Measurements from ENCODE around the gene ZNF74. TPM values are rescaled to one million over a fixed set of nuclear protein-coding genes. Genes with fewer than 3 reads are reported as not detected.

The ZNF74 gene
- total RNA-seq, 1 donor from 2014 or later = 28.8 TPM

DNA sequence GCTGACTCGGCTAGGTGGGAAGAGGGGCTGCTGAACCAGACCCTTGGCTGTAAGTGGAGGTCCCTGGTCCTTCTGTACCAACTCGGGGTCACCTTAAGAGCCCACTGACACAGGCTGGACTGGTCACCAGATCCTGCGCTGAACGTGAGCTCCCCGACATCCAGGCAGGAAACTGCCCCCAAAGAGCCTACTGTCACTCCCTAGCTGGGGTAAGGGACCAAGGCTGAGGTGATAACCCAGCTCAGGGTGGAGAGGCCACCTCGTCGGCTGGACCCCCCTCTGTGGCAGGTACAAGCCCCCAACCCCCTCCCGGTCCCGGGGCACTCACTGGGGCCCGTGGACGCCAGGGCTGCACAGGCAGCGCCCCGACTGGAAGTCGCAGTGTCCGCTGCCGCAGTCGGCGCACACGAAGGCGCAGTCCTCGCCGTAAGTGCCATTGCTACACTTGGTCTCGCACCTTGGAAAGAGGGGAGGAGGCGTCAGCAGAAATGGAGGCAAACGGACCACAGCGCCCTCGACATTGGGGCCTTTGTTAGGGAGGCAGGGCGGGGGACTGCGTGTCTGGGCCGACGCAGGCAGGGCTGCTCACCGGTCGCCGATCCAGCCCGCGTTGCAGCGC is 36.3 kb downstream of the ZNF74 start:
- no peak overlapping the region for H3K4me3 Mint-ChIP-seq (ENCODE audit: unreplicated experiment)
- no peak for TF ChIP-seq CTCF (IDR thresholded peaks at IDR 0.05; ENCODE audit: unreplicated experiment)
- no peak overlapping the region for H3K27ac Mint-ChIP-seq (ENCODE audit: unreplicated experiment)
- peaks cover 39% of the 10 kb centered on the region for H3K27me3 Mint-ChIP-seq (ENCODE audit: unreplicated experiment)
- DNase-seq (ENCODE audit: low spot score) = no peak
- peaks cover 12% of the 10 kb centered on the region for H3K36me3 Mint-ChIP-seq (ENCODE audit: low read depth, unreplicated experiment)
- no peaks in the 10 kb centered on the region for H3K4me1 Mint-ChIP-seq (ENCODE audit: unreplicated experiment)
- no peaks in the 10 kb centered on the region for H3K9me3 Mint-ChIP-seq (ENCODE audit: unreplicated experiment)

DNA sequence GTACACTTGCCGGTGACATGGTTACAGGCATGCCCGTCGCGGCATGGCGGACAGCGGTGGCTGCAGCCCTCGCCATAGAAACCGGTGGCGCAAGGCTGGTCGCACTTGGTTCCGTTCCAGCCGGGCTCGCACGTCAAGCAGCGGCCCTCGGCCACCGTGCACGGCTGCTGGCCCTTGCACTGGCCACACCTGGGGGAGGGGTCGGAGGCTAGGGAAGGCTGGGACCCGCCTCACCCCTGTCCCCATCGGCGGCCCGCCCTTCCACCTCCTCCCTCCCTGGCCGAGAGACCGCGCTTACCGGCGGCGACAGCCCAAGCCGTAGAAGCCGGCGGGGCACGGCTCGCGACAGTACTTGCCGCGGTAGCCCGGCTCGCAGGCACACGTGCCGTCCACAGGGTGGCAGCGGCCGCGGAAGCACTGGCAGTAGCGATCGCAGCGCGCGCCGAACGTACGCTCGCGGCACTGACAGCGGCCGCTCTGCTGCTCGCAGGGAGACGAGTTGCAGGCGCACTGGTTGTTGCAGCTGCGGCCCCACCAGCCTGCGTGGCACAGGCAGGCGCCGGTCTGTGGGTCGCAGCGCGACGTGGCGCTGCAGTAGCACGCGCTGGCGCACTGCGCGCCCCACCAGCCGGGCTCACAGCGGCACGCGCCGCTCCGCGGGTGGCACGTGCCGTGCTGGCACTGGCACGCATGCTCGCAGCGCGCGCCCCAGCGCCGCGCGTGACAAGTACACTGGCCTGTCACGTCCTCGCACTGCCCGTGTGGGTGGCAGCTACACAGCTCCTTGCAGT is 37.0 kb downstream of the ZNF74 start:
- Mint-ChIP-seq H3K4me3 (ENCODE audit: unreplicated experiment) (no peak overlapping the region), H3K27ac (ENCODE audit: unreplicated experiment) (no peak overlapping the region), H3K27me3 (ENCODE audit: unreplicated experiment) (peaks cover 44% of the 10 kb centered on the region), H3K4me1 (ENCODE audit: unreplicated experiment) (no peaks in the 10 kb centered on the region), H3K9me3 (ENCODE audit: unreplicated experiment) (no peaks in the 10 kb centered on the region), H3K36me3 (ENCODE audit: low read depth, unreplicated experiment) (peaks cover 13% of the 10 kb centered on the region)
- peak; percentile 64 for DNase-seq (ENCODE audit: low spot score)
- peak; percentile 19 for TF ChIP-seq CTCF (IDR thresholded peaks at IDR 0.05; ENCODE audit: unreplicated experiment)

DNA sequence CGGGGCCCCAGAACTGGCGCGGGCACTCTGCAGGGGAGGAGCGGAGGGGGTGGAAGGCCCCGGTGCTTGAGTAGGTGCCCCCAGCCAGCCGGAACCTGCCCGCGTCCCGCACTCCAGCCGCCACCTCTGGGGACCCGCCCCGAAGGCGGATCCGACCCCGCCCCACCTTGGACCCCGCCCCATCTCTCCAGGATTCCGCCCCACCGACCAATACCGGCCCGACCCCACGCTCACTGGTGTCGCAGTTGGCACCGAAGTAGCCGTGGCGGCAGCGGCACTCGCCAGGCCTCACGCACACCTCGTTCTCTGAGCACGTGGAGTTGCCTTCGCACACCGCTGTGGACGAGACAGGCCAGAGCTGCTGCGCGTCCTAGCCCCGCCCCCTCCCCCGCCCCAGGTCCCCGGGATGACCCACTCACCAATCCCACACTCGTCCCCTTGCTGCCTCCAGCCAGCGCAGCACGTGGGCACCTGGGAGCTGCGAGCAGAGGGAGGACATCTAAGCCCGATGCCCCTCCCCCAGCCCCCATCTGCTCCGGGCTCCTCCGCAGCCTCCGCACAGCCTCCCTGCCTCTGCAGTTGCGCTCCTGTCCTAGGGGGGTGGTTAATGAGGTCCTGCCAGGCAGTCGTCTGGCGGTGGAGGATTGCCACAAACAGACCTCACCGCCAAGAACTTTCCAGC is 37.7 kb downstream of the ZNF74 start:
- H3K4me3 Mint-ChIP-seq (ENCODE audit: unreplicated experiment) = no peak overlapping the region
- peaks cover 46% of the 10 kb centered on the region for H3K27me3 Mint-ChIP-seq (ENCODE audit: unreplicated experiment)
- no peak for DNase-seq (ENCODE audit: low spot score)
- no peaks in the 10 kb centered on the region for H3K9me3 Mint-ChIP-seq (ENCODE audit: unreplicated experiment)
- no peaks in the 10 kb centered on the region for H3K4me1 Mint-ChIP-seq (ENCODE audit: unreplicated experiment)
- H3K36me3 Mint-ChIP-seq (ENCODE audit: low read depth, unreplicated experiment) = peaks cover 13% of the 10 kb centered on the region
- no peak for TF ChIP-seq CTCF (IDR thresholded peaks at IDR 0.05; ENCODE audit: unreplicated experiment)
- H3K27ac Mint-ChIP-seq (ENCODE audit: unreplicated experiment) = no peak overlapping the region

- Mint-ChIP-seq H3K4me3 (ENCODE audit: unreplicated experiment) (no peak overlapping the region), H3K4me1 (ENCODE audit: unreplicated experiment) (peaks cover 4% of the 10 kb centered on the region), H3K27ac (ENCODE audit: unreplicated experiment) (no peak overlapping the region), H3K27me3 (ENCODE audit: unreplicated experiment) (peaks cover 49% of the 10 kb centered on the region), H3K36me3 (ENCODE audit: low read depth, unreplicated experiment) (peaks cover 11% of the 10 kb centered on the region), H3K9me3 (ENCODE audit: unreplicated experiment) (no peaks in the 10 kb centered on the region)
- DNase-seq (ENCODE audit: low spot score) = no peak
- TF ChIP-seq CTCF (IDR thresholded peaks at IDR 0.05; ENCODE audit: unreplicated experiment) = no peak
These were observed 38.3 kb downstream of the ZNF74 start for GRCh38 chr22:20432244-20432686.

Measured in endothelial cell (in vitro differentiated cells).